Activated CD4-positive, alpha-beta T cell treated with anti-CD3 and anti-CD28 coated beads for 24 hours (primary cell): ENCODE measurements around the gene GIPC1.
"Not testable (repeated sequence)": the region's sequence is repeated elsewhere in the genome, so short reads cannot be mapped to it uniquely, and the experiment has no call there.

Experiments
- DNase-seq, 2 donors: peaks; one replicate each; pipeline ENCODE4 v3.0.0-alpha.2; 2020; ENCODE audit warnings: low read depth in 2 of 2

Gene GIPC1

GRCh38 chr19:14517840-14518505 lies 22.0 kb upstream of the GIPC1 start, which contains the start of gene DNAJB1:
Gene DNAJB1 (minus strand): TSS chr19:14518397. CDS start chr19:14518349, 48 bp downstream.
- DNase-seq, result peak; percentile 35 to 59

- DNase-seq, result no peak
Observed at GRCh38 chr19:14517446-14517839, 21.5 kb upstream of the GIPC1 start.

- no peak for DNase-seq
Observed at GRCh38 chr19:14516746-14517438, 21.0 kb upstream of the GIPC1 start.

GRCh38 chr19:14516048-14516534 lies 20.2 kb upstream of the GIPC1 start:
- DNase-seq, result no peak

GRCh38 chr19:14515501-14516047 lies 19.6 kb upstream of the GIPC1 start:
- no peak for DNase-seq

GRCh38 chr19:14514215-14514863 lies 18.4 kb upstream of the GIPC1 start:
- DNase-seq, result no peak

- no peak for DNase-seq
Observed at GRCh38 chr19:14512406-14512961, 16.6 kb upstream of the GIPC1 start.

GRCh38 chr19:14511229-14511593 lies 15.3 kb upstream of the GIPC1 start:
- DNase-seq, result no peak

- no peak for DNase-seq
Observed at GRCh38 chr19:14510311-14511228, 14.6 kb upstream of the GIPC1 start.

GRCh38 chr19:14507704-14508542 lies 12.0 kb upstream of the GIPC1 start:
- no peak for DNase-seq

GRCh38 chr19:14505488-14506239 lies 9.7 kb upstream of the GIPC1 start:
- DNase-seq, result peak; percentile 63 to 64

GRCh38 chr19:14504575-14504974 lies 8.6 kb upstream of the GIPC1 start:
- DNase-seq, result not testable (repeated sequence)

GRCh38 chr19:14503285-14503684 lies 7.4 kb upstream of the GIPC1 start:
- no peak for DNase-seq

GRCh38 chr19:14502334-14503092 lies 6.6 kb upstream of the GIPC1 start:
- DNase-seq, result no peak

- DNase-seq, result no peak
Observed at GRCh38 chr19:14497228-14497921, 1.4 kb upstream of the GIPC1 start.

- no peak for DNase-seq
Observed at GRCh38 chr19:14496834-14497227, 904 bp upstream of the GIPC1 start.

GRCh38 chr19:14495672-14496028 lies 277 bp downstream of the GIPC1 start:
- DNase-seq, result no peak
